ENCODE data around the gene CXCL17.

CXCL17 gene

GRCh38 chr19:42468273-42468796 is 25.6 kb upstream of the CXCL17 start:
- no peak overlapping the region for H3K4me2 ChIP-seq (ENCODE audit: insufficient read depth, low read length)
- H3K27ac ChIP-seq (ENCODE audit: low read length), result no peak overlapping the region

GRCh38 chr19:42467183-42467760 is 24.5 kb upstream of the CXCL17 start:
- DNase-seq (no peak), ATAC-seq (ENCODE audit: insufficient read depth, low read depth) (no peak)
- H3K4me3 ChIP-seq (ENCODE audit: low read depth in 1 of 2, low read length in 2 of 2), result no peak overlapping the region
- no peaks in the 10 kb centered on the region for H3K27me3 ChIP-seq (ENCODE audit: insufficient read depth, low read length, poor library complexity)
- no peaks in the 10 kb centered on the region for H3K4me1 ChIP-seq (ENCODE audit: insufficient read depth, low read length)
- H3K79me2 ChIP-seq (ENCODE audit: insufficient read depth, low read length), result no peaks in the 10 kb centered on the region
- H3K9ac ChIP-seq (ENCODE audit: low read depth, low read length), result no peak overlapping the region
- no peaks in the 10 kb centered on the region for H3K9me3 ChIP-seq (ENCODE audit: insufficient read depth, low read length, severe bottlenecking)
- no peak for TF ChIP-seq EZH2 (IDR thresholded peaks at IDR 0.05; ENCODE audit: borderline replicate concordance, low read depth, low read length, severe bottlenecking)
- TF ChIP-seq CTCF (IDR thresholded peaks at IDR 0.05; ENCODE audit: borderline replicate concordance, extremely low read depth, low read length, poor library complexity, severe bottlenecking), result no peak
- no peaks in the 10 kb centered on the region for H4K20me1 ChIP-seq (ENCODE audit: insufficient read depth, low read length)
- H3K36me3 ChIP-seq (ENCODE audit: insufficient read depth, low read length), result no peaks in the 10 kb centered on the region
- H3K27ac ChIP-seq (ENCODE audit: low read length), result no peak overlapping the region
- H2AFZ ChIP-seq (ENCODE audit: low read depth, low read length), result no peak overlapping the region
- H3K4me2 ChIP-seq (ENCODE audit: insufficient read depth, low read length), result no peak overlapping the region

More at GRCh38 chr19:42468273-42468796, 25.6 kb upstream of the CXCL17 start:
- Histone ChIP-seq H4K20me1 (ENCODE audit: insufficient read depth, low read length) (no peaks in the 10 kb centered on the region), H3K9me3 (ENCODE audit: insufficient read depth, low read length, severe bottlenecking) (no peaks in the 10 kb centered on the region), H3K27me3 (ENCODE audit: insufficient read depth, low read length, poor library complexity) (no peaks in the 10 kb centered on the region), H3K36me3 (ENCODE audit: insufficient read depth, low read length) (no peaks in the 10 kb centered on the region), H3K79me2 (ENCODE audit: insufficient read depth, low read length) (no peaks in the 10 kb centered on the region), H3K4me3 (ENCODE audit: low read depth in 1 of 2, low read length in 2 of 2) (no peak overlapping the region), H3K4me1 (ENCODE audit: insufficient read depth, low read length) (no peaks in the 10 kb centered on the region), H3K9ac (ENCODE audit: low read depth, low read length) (no peak overlapping the region), H2AFZ (ENCODE audit: low read depth, low read length) (no peak overlapping the region)
- no peak for ATAC-seq (ENCODE audit: insufficient read depth, low read depth)
- TF ChIP-seq EZH2 (IDR thresholded peaks at IDR 0.05; ENCODE audit: borderline replicate concordance, low read depth, low read length, severe bottlenecking), result no peak
- TF ChIP-seq CTCF (IDR thresholded peaks at IDR 0.05; ENCODE audit: borderline replicate concordance, extremely low read depth, low read length, poor library complexity, severe bottlenecking), result no peak
- no peak for DNase-seq

DNA sequence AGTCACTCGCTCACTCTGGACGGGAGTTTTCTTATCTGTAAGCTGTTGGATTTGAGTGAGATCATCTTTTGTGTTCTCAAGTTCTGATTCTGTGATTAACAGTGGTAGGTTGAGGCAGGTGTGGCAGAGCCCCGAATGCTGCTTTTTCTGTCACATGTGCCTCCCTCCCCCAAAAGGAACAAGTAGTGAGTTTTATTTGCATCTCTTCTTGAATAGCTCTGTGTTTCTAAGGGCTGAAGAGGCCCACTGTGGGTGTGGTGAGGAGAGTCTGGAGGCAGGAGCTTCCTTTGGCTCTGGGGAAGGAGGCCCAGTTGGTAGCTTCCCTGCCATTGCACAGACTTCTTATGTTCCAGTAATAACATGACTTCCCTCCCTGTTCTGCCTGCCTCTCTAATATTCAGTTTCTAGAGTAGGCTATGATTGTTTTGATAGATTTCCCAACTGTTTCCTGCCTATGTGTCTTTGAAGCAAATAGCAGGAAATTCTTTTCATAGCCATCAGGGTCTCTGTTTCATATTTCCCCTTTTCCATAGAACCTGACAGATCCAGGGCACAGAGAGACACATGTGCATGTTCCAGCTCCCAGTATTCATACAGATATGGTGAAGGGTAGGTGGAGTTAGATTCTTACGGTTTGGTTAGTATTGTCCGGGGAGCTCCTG is 23.9 kb upstream of the CXCL17 start:
- no peaks in the 10 kb centered on the region for H4K20me1 ChIP-seq (ENCODE audit: insufficient read depth, low read length)
- no peak for TF ChIP-seq EZH2 (IDR thresholded peaks at IDR 0.05; ENCODE audit: borderline replicate concordance, low read depth, low read length, severe bottlenecking)
- TF ChIP-seq CTCF (IDR thresholded peaks at IDR 0.05; ENCODE audit: borderline replicate concordance, extremely low read depth, low read length, poor library complexity, severe bottlenecking), result no peak
- no peak overlapping the region for H3K9ac ChIP-seq (ENCODE audit: low read depth, low read length)
- H3K79me2 ChIP-seq (ENCODE audit: insufficient read depth, low read length), result no peaks in the 10 kb centered on the region
- H3K27me3 ChIP-seq (ENCODE audit: insufficient read depth, low read length, poor library complexity), result no peaks in the 10 kb centered on the region
- no peaks in the 10 kb centered on the region for H3K9me3 ChIP-seq (ENCODE audit: insufficient read depth, low read length, severe bottlenecking)
- H3K27ac ChIP-seq (ENCODE audit: low read length), result no peak overlapping the region
- H3K4me1 ChIP-seq (ENCODE audit: insufficient read depth, low read length), result no peaks in the 10 kb centered on the region
- no peak overlapping the region for H3K4me2 ChIP-seq (ENCODE audit: insufficient read depth, low read length)
- ATAC-seq (ENCODE audit: insufficient read depth, low read depth) (no peak), DNase-seq (no peak)
- H3K4me3 ChIP-seq (ENCODE audit: low read depth in 1 of 2, low read length in 2 of 2), result no peak overlapping the region
- H3K36me3 ChIP-seq (ENCODE audit: insufficient read depth, low read length), result no peaks in the 10 kb centered on the region
- H2AFZ ChIP-seq (ENCODE audit: low read depth, low read length), result no peak overlapping the region
